Skeletal muscle tissue (tissue), 4 donors: Measurements from ENCODE around the gene DHRS13. TPM values are rescaled to one million over a fixed set of nuclear protein-coding genes. Genes with fewer than 3 reads are reported as not detected.

Experiments
- H3K27ac ChIP-seq: one replicate; pipeline ENCODE4 v1.7.0; 2013; ENCODE audit warnings: mild to moderate bottlenecking, low read depth, low read length, inconsistent platforms
- H3K27me3 ChIP-seq, 3 donors: one replicate each; pipeline ENCODE4 v1.7.0; 2013; ENCODE audit warnings: low read length in 3 of 3; ENCODE audit not compliant: control insufficient read depth in 3 of 3, insufficient read depth in 3 of 3
- H3K36me3 ChIP-seq, 3 donors: one replicate each; pipeline ENCODE4 v1.7.0; 2013; ENCODE audit warnings: low read length in 3 of 3; ENCODE audit not compliant: control insufficient read depth in 3 of 3, insufficient read depth in 3 of 3
- H3K4me1 ChIP-seq, 3 donors: one replicate each; pipeline ENCODE4 v1.7.0; 2013; ENCODE audit warnings: low read length in 3 of 3, mild to moderate bottlenecking in 3 of 3; ENCODE audit not compliant: control insufficient read depth in 3 of 3, insufficient read depth in 3 of 3
- H3K4me3 ChIP-seq, 3 donors: one replicate each; pipeline ENCODE4 v1.7.0; 2013; ENCODE audit warnings: low read length in 3 of 3
- H3K9ac ChIP-seq, 3 donors: one replicate each; pipeline ENCODE4 v1.7.0; 2013; ENCODE audit warnings: low read length in 3 of 3, mild to moderate bottlenecking in 3 of 3, moderate library complexity in 2 of 3, low read depth in 1 of 3
- H3K9me3 ChIP-seq, 3 donors: one replicate each; pipeline ENCODE4 v1.7.0; 2013; ENCODE audit warnings: low read length in 3 of 3; ENCODE audit not compliant: control insufficient read depth in 3 of 3
- total RNA-seq: library from RNA; depleted of rRNA; stranded (reverse); fragments of >200 nt; gene quantifications from one replicate; pipeline ENCODE4 v1.2.3, GENCODE V29; 2014
- donor health status: Osteomylitis.

DHRS13 gene
- total RNA-seq, 1 donor from 2014 or later = 5.7 TPM

GRCh38 chr17:28885951-28886350 lies 16.9 kb downstream of the DHRS13 start:
- H3K4me1 ChIP-seq = peaks cover 0 to 2% (median 0%) of the 10 kb centered on the region in 3 donors
- H3K9ac ChIP-seq = no peak overlapping the region
- H3K36me3 ChIP-seq = peaks cover 43 to 64% (median 48%) of the 10 kb centered on the region in 3 donors
- no peaks in the 10 kb centered on the region for H3K9me3 ChIP-seq
- H3K27me3 ChIP-seq = no peaks in the 10 kb centered on the region
- no peak overlapping the region for H3K4me3 ChIP-seq
- H3K27ac ChIP-seq = no peak overlapping the region

- Histone ChIP-seq H3K9me3 (no peaks in the 10 kb centered on the region), H3K4me3 (no peak overlapping the region), H3K27ac (no peak overlapping the region), H3K27me3 (no peaks in the 10 kb centered on the region), H3K36me3 (peaks cover 49 to 70% (median 54%) of the 10 kb centered on the region in 3 donors), H3K4me1 (no peaks in the 10 kb centered on the region), H3K9ac (no peak overlapping the region)
Observed at GRCh38 chr17:28885363-28885762, 17.5 kb downstream of the DHRS13 start.

GRCh38 chr17:28883967-28884702 lies 18.7 kb downstream of the DHRS13 start:
- H3K9ac ChIP-seq = no peak overlapping the region
- H3K4me1 ChIP-seq = no peaks in the 10 kb centered on the region
- peaks cover 62 to 82% (median 66%) of the 10 kb centered on the region in 3 donors for H3K36me3 ChIP-seq
- H3K4me3 ChIP-seq = no peak overlapping the region
- H3K9me3 ChIP-seq = no peaks in the 10 kb centered on the region
- no peak overlapping the region for H3K27ac ChIP-seq
- H3K27me3 ChIP-seq = no peaks in the 10 kb centered on the region

- Histone ChIP-seq H3K9ac (no peak overlapping the region), H3K4me3 (no peak overlapping the region), H3K27me3 (no peaks in the 10 kb centered on the region), H3K36me3 (peaks cover 63 to 76% (median 66%) of the 10 kb centered on the region in 3 donors), H3K27ac (no peak overlapping the region), H3K4me1 (no peaks in the 10 kb centered on the region), H3K9me3 (no peaks in the 10 kb centered on the region)
Observed at GRCh38 chr17:28882154-28882895, 20.6 kb downstream of the DHRS13 start.

GRCh38 chr17:28881533-28882056 lies 21.3 kb downstream of the DHRS13 start:
- Histone ChIP-seq H3K27me3 (no peaks in the 10 kb centered on the region), H3K4me1 (no peaks in the 10 kb centered on the region), H3K4me3 (no peak overlapping the region), H3K27ac (no peak overlapping the region), H3K9me3 (no peaks in the 10 kb centered on the region), H3K9ac (no peak overlapping the region), H3K36me3 (peaks cover 63 to 71% (median 64%) of the 10 kb centered on the region in 3 donors)

GRCh38 chr17:28880572-28880945 lies 22.3 kb downstream of the DHRS13 start:
- H3K4me3 ChIP-seq = no peak overlapping the region
- no peaks in the 10 kb centered on the region for H3K27me3 ChIP-seq
- H3K4me1 ChIP-seq = no peaks in the 10 kb centered on the region
- H3K9me3 ChIP-seq = no peaks in the 10 kb centered on the region
- no peak overlapping the region for H3K27ac ChIP-seq
- peaks cover 60 to 62% (median 61%) of the 10 kb centered on the region in 3 donors for H3K36me3 ChIP-seq
- no peak overlapping the region for H3K9ac ChIP-seq

GRCh38 chr17:28879886-28880571 lies 22.9 kb downstream of the DHRS13 start:
- H3K27ac ChIP-seq = no peak overlapping the region
- no peak overlapping the region for H3K4me3 ChIP-seq
- H3K27me3 ChIP-seq = no peaks in the 10 kb centered on the region
- no peaks in the 10 kb centered on the region for H3K4me1 ChIP-seq
- H3K9me3 ChIP-seq = no peaks in the 10 kb centered on the region
- H3K9ac ChIP-seq = no peak overlapping the region
- peaks cover 54 to 56% (median 56%) of the 10 kb centered on the region in 3 donors for H3K36me3 ChIP-seq

- no peaks in the 10 kb centered on the region for H3K4me1 ChIP-seq
- no peak overlapping the region for H3K27ac ChIP-seq
- peaks cover 44 to 47% (median 46%) of the 10 kb centered on the region in 3 donors for H3K36me3 ChIP-seq
- H3K27me3 ChIP-seq = no peaks in the 10 kb centered on the region
- H3K4me3 ChIP-seq = no peak overlapping the region
- no peaks in the 10 kb centered on the region for H3K9me3 ChIP-seq
- no peak overlapping the region for H3K9ac ChIP-seq
Observed at GRCh38 chr17:28878981-28879380, 23.9 kb downstream of the DHRS13 start.

GRCh38 chr17:28878158-28878910 lies 24.5 kb downstream of the DHRS13 start:
- no peaks in the 10 kb centered on the region for H3K9me3 ChIP-seq
- no peak overlapping the region for H3K4me3 ChIP-seq
- H3K4me1 ChIP-seq = no peaks in the 10 kb centered on the region
- H3K36me3 ChIP-seq = peaks cover 42 to 43% (median 42%) of the 10 kb centered on the region in 3 donors
- H3K27me3 ChIP-seq = no peaks in the 10 kb centered on the region
- no peak overlapping the region for H3K9ac ChIP-seq
- H3K27ac ChIP-seq = no peak overlapping the region
